GM18870 (cell line): ENCODE measurements around the gene TPI1.

Experiments
- ATAC-seq: cut with Tn5 transposase; IDR thresholded peaks from one replicate; pipeline ENCODE4 v1.9.1; 2021; ENCODE audit warnings: moderate library complexity; ENCODE audit not compliant: unreplicated experiment

The TPI1 gene

GRCh38 chr12:6867413-6868210 lies at the start of gene TPI1:
TSS of gene TPI1 (plus strand) at chr12:6867531. CDS start at chr12:6867567, 36 bp downstream.
- peak; percentile 31 for ATAC-seq

DNA sequence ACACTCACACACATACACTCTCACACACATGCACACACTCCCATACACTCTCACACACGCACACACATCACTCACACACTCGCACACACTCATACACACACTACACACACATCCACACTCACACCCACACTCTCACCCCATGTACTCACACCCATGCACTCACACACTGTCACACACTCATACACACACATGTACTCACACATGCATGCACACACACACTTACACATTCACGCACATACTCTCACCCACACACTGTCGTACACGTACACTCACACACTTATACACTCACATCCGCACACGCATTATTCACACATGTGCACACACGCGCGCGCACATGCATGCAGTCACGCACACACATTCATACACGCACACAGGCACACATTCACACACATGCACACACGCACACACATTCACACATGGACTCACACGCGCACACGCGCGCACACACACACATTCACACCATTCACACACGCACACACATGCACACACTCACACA lies 49.6 kb upstream of the TPI1 start:
- ATAC-seq, result no peak

- no peak for ATAC-seq
Measured at GRCh38 chr12:6818222-6818621, 49.1 kb upstream of the TPI1 start.

- ATAC-seq, result no peak
Measured at GRCh38 chr12:6818645-6819044, 48.7 kb upstream of the TPI1 start.

DNA sequence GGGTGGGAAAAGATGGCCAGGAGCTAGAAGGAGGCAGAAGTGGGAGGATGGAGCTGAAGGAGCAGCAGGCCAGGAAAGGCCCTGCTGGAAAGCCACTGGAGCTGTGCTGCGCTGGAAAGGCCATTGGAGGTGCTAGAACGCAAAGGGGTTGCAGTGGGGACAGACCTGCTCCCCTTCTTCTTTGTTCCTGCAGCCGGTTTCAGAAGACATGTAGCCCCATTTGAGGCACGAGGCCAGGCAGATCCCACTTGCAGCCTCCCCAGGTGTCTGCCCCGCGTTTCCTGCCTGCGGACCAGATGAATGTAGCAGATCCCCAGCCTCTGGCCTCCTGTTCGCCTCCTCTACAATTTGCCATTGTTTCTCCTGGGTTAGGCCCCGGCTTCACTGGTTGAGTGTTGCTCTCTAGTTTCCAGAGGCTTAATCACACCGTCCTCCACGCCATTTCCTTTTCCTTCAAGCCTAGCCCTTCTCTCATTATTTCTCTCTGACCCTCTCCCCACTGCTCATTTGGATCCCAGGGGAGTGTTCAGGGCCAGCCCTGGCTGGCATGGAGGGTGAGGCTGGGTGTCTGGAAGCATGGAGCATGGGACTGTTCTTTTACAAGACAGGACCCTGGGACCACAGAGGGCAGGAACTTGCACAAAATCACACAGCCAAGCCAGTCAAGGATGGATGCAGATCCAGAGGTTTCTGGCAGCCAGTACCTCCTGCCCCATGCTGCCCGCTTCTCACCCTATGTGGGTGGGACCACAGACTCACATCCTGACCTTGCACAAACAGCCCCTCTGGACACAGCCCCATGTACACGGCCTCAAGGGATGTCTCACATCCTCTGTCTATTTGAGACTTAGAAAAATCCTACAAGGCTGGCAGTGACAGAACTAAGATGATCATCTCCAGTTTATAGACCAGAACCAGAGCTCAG lies 48.0 kb upstream of the TPI1 start:
- ATAC-seq, result no peak

DNA sequence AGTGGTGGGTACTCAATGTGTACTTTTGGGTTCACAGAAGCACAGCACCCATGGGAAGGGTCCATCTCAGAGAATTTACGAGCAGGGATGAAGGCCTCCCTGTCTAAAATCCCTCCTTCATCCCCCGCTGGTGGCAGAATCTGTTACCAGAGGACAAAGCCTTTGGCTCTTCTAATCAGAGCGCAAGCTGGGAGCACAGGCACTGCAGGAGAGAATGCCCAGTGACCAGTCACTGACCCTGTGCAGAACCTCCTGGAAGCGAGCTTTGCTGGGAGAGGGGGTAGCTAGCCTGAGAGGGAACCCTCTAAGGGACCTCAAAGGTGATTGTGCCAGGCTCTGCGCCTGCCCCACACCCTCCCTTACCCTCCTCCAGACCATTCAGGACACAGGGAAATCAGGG lies 47.2 kb upstream of the TPI1 start:
- no peak for ATAC-seq

GRCh38 chr12:6821591-6822425 lies 45.5 kb upstream of the TPI1 start, which contains the start of gene GPR162:
TSS of gene GPR162 (plus strand) at chr12:6821821. CDS start at chr12:6823899, 2,078 bp downstream.
- no peak for ATAC-seq

GRCh38 chr12:6822426-6823135 lies 44.8 kb upstream of the TPI1 start:
- no peak for ATAC-seq

- no peak for ATAC-seq
Measured at GRCh38 chr12:6823182-6824084, 43.9 kb upstream of the TPI1 start.

- ATAC-seq, result no peak
Measured at GRCh38 chr12:6824085-6824775, 43.1 kb upstream of the TPI1 start.

GRCh38 chr12:6824901-6825381 lies 42.4 kb upstream of the TPI1 start:
- no peak for ATAC-seq

- ATAC-seq, result peak; percentile 47
Measured at GRCh38 chr12:6825398-6826124, 41.8 kb upstream of the TPI1 start.

DNA sequence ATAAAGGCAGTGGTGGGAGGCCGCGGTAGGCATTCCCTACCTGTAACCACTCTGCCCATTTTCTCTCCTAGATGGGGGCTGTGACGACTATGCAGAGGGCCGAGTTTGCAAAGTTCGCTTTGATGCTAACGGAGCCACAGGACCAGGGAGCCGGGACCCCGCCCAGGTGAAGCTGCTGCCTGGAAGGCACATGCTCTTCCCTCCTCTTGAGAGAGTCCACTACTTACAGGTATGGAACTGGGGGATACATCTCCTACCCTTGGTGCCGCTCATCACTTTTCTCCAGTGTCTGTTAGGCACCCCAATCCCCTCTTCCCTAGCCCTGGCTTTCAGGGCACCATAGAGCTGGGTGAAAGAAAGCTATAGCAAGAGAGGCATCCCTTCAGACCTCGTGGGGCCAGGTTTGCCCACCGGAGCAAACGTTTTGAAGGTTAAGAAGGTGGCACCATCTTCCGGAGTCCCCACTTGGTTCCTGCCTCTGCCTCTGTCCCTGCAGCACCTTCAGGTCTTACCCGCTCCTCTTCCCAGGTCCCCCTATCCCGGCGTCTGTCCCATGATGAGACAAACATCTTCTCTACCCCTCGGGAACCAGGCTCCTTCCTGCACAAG lies 41.1 kb upstream of the TPI1 start:
- no peak for ATAC-seq

DNA sequence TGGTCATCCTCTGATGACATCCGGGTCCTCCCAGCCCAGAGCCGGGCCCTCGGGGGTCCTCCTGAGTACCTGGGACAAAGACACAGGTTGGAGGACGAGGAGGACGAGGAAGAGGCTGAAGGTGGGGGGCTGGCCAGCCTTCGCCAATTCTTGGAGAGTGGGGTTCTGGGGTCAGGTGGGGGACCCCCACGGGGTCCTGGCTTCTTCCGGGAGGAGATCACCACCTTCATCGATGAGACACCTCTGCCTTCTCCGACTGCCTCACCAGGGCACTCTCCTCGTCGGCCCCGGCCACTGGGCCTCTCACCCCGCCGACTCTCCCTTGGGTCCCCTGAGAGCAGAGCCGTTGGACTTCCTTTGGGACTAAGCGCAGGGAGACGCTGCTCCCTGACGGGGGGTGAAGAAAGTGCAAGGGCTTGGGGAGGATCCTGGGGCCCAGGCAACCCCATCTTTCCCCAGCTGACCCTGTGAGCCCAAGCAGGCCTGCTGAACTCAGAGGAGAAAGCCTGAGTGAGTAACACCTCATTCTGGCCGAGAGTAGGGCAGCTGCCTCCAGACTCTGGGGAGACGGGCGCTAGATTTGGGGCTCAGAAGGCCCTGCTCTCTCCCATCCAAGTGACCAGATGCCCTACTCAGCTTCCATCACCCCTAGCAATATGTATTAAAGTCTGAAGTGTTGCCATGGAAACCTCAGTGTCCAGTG lies 40.4 kb upstream of the TPI1 start:
- no peak for ATAC-seq

DNA sequence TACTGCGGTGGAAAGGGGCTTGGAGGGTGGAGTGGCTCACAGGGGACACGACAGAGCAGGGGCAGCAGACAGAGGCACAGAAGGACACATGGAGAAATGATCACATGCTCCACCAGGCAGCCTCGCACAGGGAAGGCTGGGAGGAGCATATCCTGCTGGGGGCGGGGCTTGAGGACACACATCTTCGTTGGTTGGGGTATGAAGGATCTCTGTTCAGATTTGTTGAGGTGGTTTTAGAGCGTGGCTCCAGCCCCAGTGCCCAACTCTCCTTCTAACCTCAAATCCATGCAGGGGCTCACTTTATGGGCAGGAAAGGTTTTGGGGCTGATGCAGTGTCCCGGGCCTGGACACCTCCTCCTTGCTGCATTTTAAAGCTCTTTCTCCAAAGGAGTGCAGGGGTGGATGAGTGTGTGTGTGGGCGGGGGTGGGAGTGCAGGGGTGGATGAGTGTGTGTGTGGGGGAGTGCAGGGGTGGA lies 39.9 kb upstream of the TPI1 start:
- ATAC-seq, result no peak

- no peak for ATAC-seq
Measured at GRCh38 chr12:6827982-6828780, 39.1 kb upstream of the TPI1 start, which contains the start of gene P3H3. TSS of gene P3H3 (plus strand) at chr12:6828407. CDS start at chr12:6828441, 34 bp downstream.
